ENCODE results near the gene MARS2.
A peak's percentile ranks its signal among the peaks of the same experiment; 100 is the strongest.

MARS2 gene

GRCh38 chr2:197709140-197709539 is 4.0 kb downstream of the MARS2 start (continued):
- TF ChIP-seq ZNF518A (tag by site-specific recombination; conservative IDR thresholded peaks at IDR 0.05; ENCODE audit: low read depth) (peak; percentile 89), ZBTB21 (tag by site-specific recombination; IDR thresholded peaks at IDR 0.05) (peak; percentile 54; the same call in 1 of the 2 replicates), ZNF426 (tag by site-specific recombination; IDR thresholded peaks at IDR 0.05) (peak; percentile 90), REST (tag by site-specific recombination; IDR thresholded peaks at IDR 0.05) (peak; percentile 72), ZBTB8A (tag by site-specific recombination; IDR thresholded peaks at IDR 0.05) (peak; percentile 75)

- Histone ChIP-seq H3K4me3 (ENCODE audit: low read depth, low read length) (no peak overlapping the region), H3K4me1 (ENCODE audit: control insufficient read depth, insufficient read depth, low read length) (peaks cover 6% of the 10 kb centered on the region; the same call in 1 of the 2 replicates), H3K36me3 (ENCODE audit: control insufficient read depth in 2 of 2, insufficient read depth in 1 of 2, low read length in 2 of 2) (peaks cover 0 to 22% of the 10 kb centered on the region in 2 experiments; a peak in 1 of 3 replicates), H3K27ac (ENCODE audit: extremely low read depth, low read depth, low read length) (no peak overlapping the region), H3K9me3 (ENCODE audit: control insufficient read depth, insufficient read depth, low read depth, low read length) (no peaks in the 10 kb centered on the region)
- ChIA-PET CTCF (no interaction called here), POLR2A (interaction anchor here (0.7 kb wide), 1 partner anchor 1015 kb away, joined by 4 read pairs; no protein-coding TSS in a partner anchor)
- TF ChIP-seq ZNF37A (tag by site-specific recombination; IDR thresholded peaks at IDR 0.05) (no peak), ATF2 (tag by site-specific recombination; IDR thresholded peaks at IDR 0.05; ENCODE audit: low read depth) (peak; percentile 63)
Measured at GRCh38 chr2:197710424-197711042, 5.4 kb downstream of the MARS2 start.

GRCh38 chr2:197711578-197711977 is 6.4 kb downstream of the MARS2 start:
- H3K27ac ChIP-seq (ENCODE audit: extremely low read depth, low read depth, low read length) = no peak overlapping the region
- peaks cover 0 to 21% of the 10 kb centered on the region in 2 experiments; a peak in 1 of 3 replicates for H3K36me3 ChIP-seq (ENCODE audit: control insufficient read depth in 2 of 2, insufficient read depth in 1 of 2, low read length in 2 of 2)
- CTCF ChIA-PET = interaction anchor here (0.9 to 1.0 kb wide), 3 partner anchors 61 to 599 kb away, joined by 3 read pairs; no protein-coding TSS in a partner anchor
- POLR2A ChIA-PET = no interaction called here
- H3K4me3 ChIP-seq (ENCODE audit: low read depth, low read length) = no peak overlapping the region
- peaks cover 6% of the 10 kb centered on the region; the same call in 1 of the 2 replicates for H3K4me1 ChIP-seq (ENCODE audit: control insufficient read depth, insufficient read depth, low read length)
- no peaks in the 10 kb centered on the region for H3K9me3 ChIP-seq (ENCODE audit: control insufficient read depth, insufficient read depth, low read depth, low read length)
- no peak for TF ChIP-seq ZNF19 (tag by site-specific recombination; IDR thresholded peaks at IDR 0.05; ENCODE audit: low read depth)
- no peak for TF ChIP-seq SP2 (tag by site-specific recombination; IDR thresholded peaks at IDR 0.05)
- TF ChIP-seq ZNF629 (tag by site-specific recombination; IDR thresholded peaks at IDR 0.05) = no peak
- TF ChIP-seq ZNF585B (tag by site-specific recombination; IDR thresholded peaks at IDR 0.05) = no peak
- TF ChIP-seq YY1 (tag by site-specific recombination; IDR thresholded peaks at IDR 0.05) = no peak
- no peak for TF ChIP-seq ZSCAN16 (tag by site-specific recombination; IDR thresholded peaks at IDR 0.05)
- TF ChIP-seq ZNF155 (tag by site-specific recombination; IDR thresholded peaks at IDR 0.05) = no peak
- TF ChIP-seq ZNF280D (tag by site-specific recombination; IDR thresholded peaks at IDR 0.05) = no peak
- no peak for TF ChIP-seq ZEB2 (tag by site-specific recombination; IDR thresholded peaks at IDR 0.05)
- no peak for TF ChIP-seq ZNF239 (tag by site-specific recombination; IDR thresholded peaks at IDR 0.05)
- no peak for TF ChIP-seq ZNF692 (tag by site-specific recombination; IDR thresholded peaks at IDR 0.05)
